Measurements from ENCODE around the gene KDM6A.

KDM6A gene

GRCh38 chrX:45006002-45006800, 133.2 kb downstream of the KDM6A start:
- no peak for TF ChIP-seq CTCF (IDR thresholded peaks at IDR 0.05; ENCODE audit: low read depth, low read length, missing control alignments)
- H3K4me3 ChIP-seq (ENCODE audit: low read depth, low read length) = no peak overlapping the region
- DNase-seq (ENCODE audit: low read depth) = no peak

GRCh38 chrX:45007598-45007997, 134.6 kb downstream of the KDM6A start:
- no peak for TF ChIP-seq CTCF (IDR thresholded peaks at IDR 0.05; ENCODE audit: low read depth, low read length, missing control alignments)
- H3K4me3 ChIP-seq (ENCODE audit: low read depth, low read length) = no peak overlapping the region
- no peak for DNase-seq (ENCODE audit: low read depth)

DNA sequence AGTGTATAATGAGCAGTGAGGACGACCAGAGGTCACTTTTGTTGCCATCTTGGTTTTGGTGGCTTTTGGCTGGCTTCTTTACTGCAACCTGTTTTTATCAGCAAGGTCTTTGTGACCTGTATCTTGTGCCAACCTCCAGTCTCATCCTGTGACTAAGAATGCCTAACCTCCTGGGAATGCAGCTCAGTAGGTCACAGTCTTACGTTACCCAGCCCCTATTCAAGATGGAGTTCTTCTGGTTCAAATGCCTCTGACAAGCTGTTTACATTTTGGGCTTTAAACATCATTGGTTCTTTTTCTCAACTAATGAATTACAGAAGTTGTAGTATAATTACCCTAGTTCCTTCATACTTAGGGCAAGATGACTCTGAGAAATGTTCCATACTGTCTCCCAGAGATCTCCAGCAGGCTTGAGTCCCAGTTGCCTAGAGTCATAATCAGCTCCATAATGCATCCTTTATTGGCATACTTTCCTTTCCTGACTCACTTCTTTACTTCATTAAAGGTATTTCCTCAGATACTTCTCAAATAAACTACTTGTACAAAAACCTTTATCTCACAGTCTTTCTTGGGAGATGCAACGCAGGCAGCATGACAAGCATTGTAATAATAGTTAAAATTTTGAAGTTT, 136.5 kb downstream of the KDM6A start:
- DNase-seq (ENCODE audit: low read depth) = no peak
- no peak overlapping the region for H3K4me3 ChIP-seq (ENCODE audit: low read depth, low read length)
- no peak for TF ChIP-seq CTCF (IDR thresholded peaks at IDR 0.05; ENCODE audit: low read depth, low read length, missing control alignments)

- no peak for DNase-seq (ENCODE audit: low read depth)
- no peak for TF ChIP-seq CTCF (IDR thresholded peaks at IDR 0.05; ENCODE audit: low read depth, low read length, missing control alignments)
- no peak overlapping the region for H3K4me3 ChIP-seq (ENCODE audit: low read depth, low read length)
Measured at GRCh38 chrX:45011131-45011530, 138.1 kb downstream of the KDM6A start.

DNA sequence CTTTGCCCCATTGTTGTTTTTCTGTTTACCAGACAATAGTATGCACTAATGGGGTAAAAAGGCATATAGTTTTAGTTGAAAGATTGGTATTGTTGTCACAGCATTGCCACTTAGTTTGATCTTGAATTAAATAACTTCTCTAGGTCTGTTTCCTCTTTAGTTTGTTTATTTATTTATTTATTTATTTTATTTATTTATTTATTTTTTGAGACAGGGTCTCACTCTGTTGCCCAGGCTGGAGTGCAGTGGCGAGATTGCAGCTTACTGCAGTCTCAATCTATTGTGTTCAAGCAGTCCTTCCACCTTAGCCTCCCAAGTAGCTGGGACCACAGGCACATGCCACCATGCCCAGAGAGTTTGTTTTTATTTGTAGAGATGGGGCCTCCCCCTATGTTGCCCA, 138.6 kb downstream of the KDM6A start:
- DNase-seq (ENCODE audit: low read depth) = no peak
- TF ChIP-seq CTCF (IDR thresholded peaks at IDR 0.05; ENCODE audit: low read depth, low read length, missing control alignments) = no peak
- no peak overlapping the region for H3K4me3 ChIP-seq (ENCODE audit: low read depth, low read length)

DNA sequence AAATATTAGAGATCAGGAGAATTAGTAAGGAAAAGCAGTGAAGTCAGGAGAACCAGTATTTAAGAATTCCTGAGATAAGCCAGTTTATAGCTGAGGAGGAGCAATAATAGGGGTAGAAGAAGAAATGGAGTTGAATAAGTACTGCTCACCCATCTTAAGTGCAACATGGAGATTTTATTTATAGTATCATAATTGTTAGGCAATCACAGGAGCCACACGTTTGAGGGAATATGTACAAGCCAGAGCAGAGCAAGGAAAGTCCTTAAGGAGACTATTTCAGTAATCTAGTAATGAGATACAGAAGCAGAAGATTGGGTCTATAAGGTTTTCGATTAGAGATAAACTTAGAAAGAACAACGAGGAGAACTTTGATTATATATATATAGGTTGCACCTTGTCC, 145.0 kb downstream of the KDM6A start:
- TF ChIP-seq CTCF (IDR thresholded peaks at IDR 0.05; ENCODE audit: low read depth, low read length, missing control alignments) = no peak
- DNase-seq (ENCODE audit: low read depth) = no peak
- H3K4me3 ChIP-seq (ENCODE audit: low read depth, low read length) = no peak overlapping the region

All from GM12864 (cell line).